Epithelial cell of proximal tubule (primary cell): ENCODE measurements around the gene ST6GALNAC3. TPM values are rescaled to one million over a fixed set of nuclear protein-coding genes. Genes with fewer than 3 reads are reported as not detected.
"Not testable (repeated sequence)": the region's sequence is repeated elsewhere in the genome, so short reads cannot be mapped to it uniquely, and the experiment has no call there.

Source experiments
- DNase-seq: peaks from one replicate; pipeline ENCODE4 v3.0.0-alpha.2; 2011; ENCODE audit warnings: low read depth
- H3K4me3 ChIP-seq: 2 replicates; pipeline ENCODE4 v1.5.1; 2011; ENCODE audit warnings: low read depth, mild to moderate bottlenecking, low read length
- CTCF ChIP-seq: conservative IDR thresholded peaks from 2 replicates; pipeline ENCODE4 v1.5.1; 2012; ENCODE audit warnings: low read depth, mild to moderate bottlenecking, low read length
- total RNA-seq: library from RNA; depleted of rRNA; stranded (reverse); fragments of >200 nt; gene quantifications from 2 replicates; pipeline ENCODE4 v1.2.3, GENCODE V29; 2015

Gene ST6GALNAC3
- total RNA-seq, 1 donor from 2014 or later: 0.75 TPM

GRCh38 chr1:76037324-76037723 lies 37.2 kb upstream of the ST6GALNAC3 start:
- no peak for DNase-seq
- no peak overlapping the region for H3K4me3 ChIP-seq
- no peak for TF ChIP-seq CTCF

GRCh38 chr1:76038287-76039004 lies 36.1 kb upstream of the ST6GALNAC3 start:
- DNase-seq: no peak
- H3K4me3 ChIP-seq: no peak overlapping the region
- no peak for TF ChIP-seq CTCF

- no peak for DNase-seq
- no peak for TF ChIP-seq CTCF
- H3K4me3 ChIP-seq: no peak overlapping the region
Measured at GRCh38 chr1:76046149-76046548, 28.4 kb upstream of the ST6GALNAC3 start.

GRCh38 chr1:76048219-76048618 lies 26.3 kb upstream of the ST6GALNAC3 start:
- TF ChIP-seq CTCF: no peak
- H3K4me3 ChIP-seq: no peak overlapping the region
- no peak for DNase-seq

GRCh38 chr1:76048926-76049325 lies 25.6 kb upstream of the ST6GALNAC3 start:
- TF ChIP-seq CTCF: no peak
- no peak overlapping the region for H3K4me3 ChIP-seq
- DNase-seq: no peak

GRCh38 chr1:76049498-76049897 lies 25.0 kb upstream of the ST6GALNAC3 start:
- no peak for TF ChIP-seq CTCF
- DNase-seq: no peak
- H3K4me3 ChIP-seq: no peak overlapping the region

- H3K4me3 ChIP-seq, DNase-seq: not testable (repeated sequence)
Measured at GRCh38 chr1:76050073-76050472, 24.5 kb upstream of the ST6GALNAC3 start.
